Neural crest cell (in vitro differentiated cells): ENCODE data around the gene HNF4A. TPM values are rescaled to one million over a fixed set of nuclear protein-coding genes. Genes with fewer than 3 reads are reported as not detected.

Experiments
- DNase-seq: peaks from one replicate; pipeline ENCODE4 v3.0.0; 2021; ENCODE audit warnings: low read depth, mixed read lengths, low spot score
- H3K27ac Mint-ChIP-seq: one replicate; pipeline ENCODE4 v1.8.0; 2021; ENCODE audit warnings: mild to moderate bottlenecking, mixed read lengths; ENCODE audit not compliant: unreplicated experiment
- H3K27me3 Mint-ChIP-seq: 2 replicates; pipeline ENCODE4 v1.8.0; 2021; ENCODE audit warnings: low read depth, mild to moderate bottlenecking, mixed read lengths
- H3K36me3 Mint-ChIP-seq: 2 replicates; pipeline ENCODE4 v1.8.0; 2021; ENCODE audit warnings: low read depth, mild to moderate bottlenecking, mixed read lengths
- H3K4me1 Mint-ChIP-seq: 2 replicates; pipeline ENCODE4 v1.8.0; 2021; ENCODE audit warnings: mixed read lengths
- H3K4me3 Mint-ChIP-seq: one replicate; pipeline ENCODE4 v1.8.0; 2021; ENCODE audit warnings: mild to moderate bottlenecking, mixed read lengths
- H3K9me3 Mint-ChIP-seq: 2 replicates; pipeline ENCODE4 v1.8.0; 2021; ENCODE audit warnings: mixed read lengths
- total RNA-seq: library from RNA; stranded (reverse); gene quantifications from 2 replicates; pipeline ENCODE4 v1.2.1, GENCODE V29; 2021
- TF ChIP-seq, protein P1 (sequence below): fragments of 200-600 bp; sonication (generic); conservative IDR thresholded peaks from 2 replicates; pipeline ENCODE4 v1.5.0; 2021; ENCODE audit warnings: antibody characterized with exemption, mild to moderate bottlenecking

HNF4A gene
- total RNA-seq, 1 donor from 2014 or later: not detected

DNA sequence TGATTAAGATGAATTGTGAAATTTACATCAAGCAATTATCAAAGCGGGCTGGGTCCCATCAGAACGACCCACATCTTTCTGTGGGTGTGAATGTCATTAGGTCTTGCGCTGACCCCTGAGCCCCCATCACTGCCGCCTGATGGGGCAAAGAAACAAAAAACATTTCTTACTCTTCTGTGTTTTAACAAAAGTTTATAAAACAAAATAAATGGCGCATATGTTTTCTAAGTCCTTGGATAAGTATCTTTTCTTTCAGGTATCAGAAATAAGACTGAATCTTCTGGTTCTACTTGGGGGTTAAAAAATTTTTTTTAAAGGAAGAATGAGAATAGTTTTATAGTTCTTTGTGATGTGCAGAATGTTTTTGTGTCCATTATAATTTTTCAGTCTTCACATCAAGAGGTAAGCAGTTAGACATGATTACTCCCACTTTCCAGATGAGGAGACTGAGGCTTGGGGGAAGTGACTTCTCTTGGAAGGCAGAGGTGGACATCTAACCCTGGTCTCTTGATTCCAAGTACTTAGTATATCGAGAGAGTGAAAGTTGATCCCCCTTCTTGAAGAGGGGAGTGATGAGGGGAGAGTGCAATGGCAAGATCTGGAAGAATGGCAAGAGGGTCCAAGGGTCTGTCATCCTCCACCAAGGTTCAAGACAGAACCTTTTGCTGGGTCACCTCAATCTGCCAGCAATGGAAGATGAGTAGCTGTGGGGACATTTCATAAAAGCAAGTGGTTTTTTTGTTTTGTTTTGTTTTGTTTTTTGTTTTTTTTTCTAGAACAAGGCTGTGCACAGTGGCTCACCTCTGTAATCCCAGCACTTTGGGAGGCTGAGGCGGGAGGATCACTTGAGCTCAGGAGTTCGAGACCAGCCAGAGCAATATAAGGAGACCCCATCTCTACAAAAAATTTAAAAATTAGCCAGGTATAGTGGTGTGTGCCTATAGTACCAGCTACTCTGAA, 77.4 kb downstream of the HNF4A start:
- no peak overlapping the region for H3K27ac Mint-ChIP-seq
- H3K9me3 Mint-ChIP-seq: no peaks in the 10 kb centered on the region
- H3K36me3 Mint-ChIP-seq: no peaks in the 10 kb centered on the region
- no peaks in the 10 kb centered on the region for H3K4me1 Mint-ChIP-seq
- no peak overlapping the region for H3K4me3 Mint-ChIP-seq
- H3K27me3 Mint-ChIP-seq: peaks cover 8% of the 10 kb centered on the region
- TF ChIP-seq, protein P1, sequence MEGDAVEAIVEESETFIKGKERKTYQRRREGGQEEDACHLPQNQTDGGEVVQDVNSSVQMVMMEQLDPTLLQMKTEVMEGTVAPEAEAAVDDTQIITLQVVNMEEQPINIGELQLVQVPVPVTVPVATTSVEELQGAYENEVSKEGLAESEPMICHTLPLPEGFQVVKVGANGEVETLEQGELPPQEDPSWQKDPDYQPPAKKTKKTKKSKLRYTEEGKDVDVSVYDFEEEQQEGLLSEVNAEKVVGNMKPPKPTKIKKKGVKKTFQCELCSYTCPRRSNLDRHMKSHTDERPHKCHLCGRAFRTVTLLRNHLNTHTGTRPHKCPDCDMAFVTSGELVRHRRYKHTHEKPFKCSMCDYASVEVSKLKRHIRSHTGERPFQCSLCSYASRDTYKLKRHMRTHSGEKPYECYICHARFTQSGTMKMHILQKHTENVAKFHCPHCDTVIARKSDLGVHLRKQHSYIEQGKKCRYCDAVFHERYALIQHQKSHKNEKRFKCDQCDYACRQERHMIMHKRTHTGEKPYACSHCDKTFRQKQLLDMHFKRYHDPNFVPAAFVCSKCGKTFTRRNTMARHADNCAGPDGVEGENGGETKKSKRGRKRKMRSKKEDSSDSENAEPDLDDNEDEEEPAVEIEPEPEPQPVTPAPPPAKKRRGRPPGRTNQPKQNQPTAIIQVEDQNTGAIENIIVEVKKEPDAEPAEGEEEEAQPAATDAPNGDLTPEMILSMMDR: no peak
- no peak for DNase-seq

DNA sequence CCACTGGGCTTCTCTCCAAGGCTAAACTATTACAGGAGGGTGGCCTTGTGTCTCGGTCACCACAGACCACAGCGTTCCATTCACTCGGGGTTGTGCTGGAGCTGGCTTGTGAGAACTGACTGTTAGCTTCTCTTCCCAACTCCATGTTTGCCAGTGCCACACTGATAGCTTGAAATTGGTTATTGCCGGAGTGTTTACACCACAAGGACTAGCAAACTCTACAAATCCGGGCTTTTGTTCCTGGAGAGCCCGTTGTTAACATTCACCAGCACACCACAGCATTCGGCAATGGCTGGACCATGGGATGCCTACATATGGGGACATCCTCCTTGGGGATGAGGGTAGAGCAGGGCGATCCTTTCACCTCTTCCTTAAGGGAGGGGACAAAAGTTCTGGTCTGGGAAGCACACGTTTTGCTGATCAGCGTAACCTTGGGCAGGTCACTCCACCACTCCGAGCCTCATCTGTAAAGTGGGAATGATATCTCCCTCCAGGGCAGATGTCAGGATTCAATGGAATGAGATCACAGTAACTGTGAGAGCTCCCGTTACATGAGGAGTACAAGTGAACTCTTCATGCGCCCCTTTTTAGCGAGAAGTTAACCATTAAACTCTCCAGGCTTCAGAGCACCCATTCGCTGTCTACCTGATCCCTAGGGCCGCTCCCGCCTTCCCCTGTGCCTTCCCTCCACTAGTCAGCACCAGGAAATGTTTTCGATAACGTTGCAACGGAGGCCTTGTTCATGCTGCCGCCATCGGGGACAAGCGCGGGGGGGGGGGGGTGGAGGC, 78.4 kb downstream of the HNF4A start:
- no peak for DNase-seq
- H3K36me3 Mint-ChIP-seq: no peaks in the 10 kb centered on the region
- TF ChIP-seq, protein P1: no peak
- H3K9me3 Mint-ChIP-seq: no peaks in the 10 kb centered on the region
- no peaks in the 10 kb centered on the region for H3K4me1 Mint-ChIP-seq
- peaks cover 8% of the 10 kb centered on the region for H3K27me3 Mint-ChIP-seq
- H3K27ac Mint-ChIP-seq: no peak overlapping the region
- no peak overlapping the region for H3K4me3 Mint-ChIP-seq

DNA sequence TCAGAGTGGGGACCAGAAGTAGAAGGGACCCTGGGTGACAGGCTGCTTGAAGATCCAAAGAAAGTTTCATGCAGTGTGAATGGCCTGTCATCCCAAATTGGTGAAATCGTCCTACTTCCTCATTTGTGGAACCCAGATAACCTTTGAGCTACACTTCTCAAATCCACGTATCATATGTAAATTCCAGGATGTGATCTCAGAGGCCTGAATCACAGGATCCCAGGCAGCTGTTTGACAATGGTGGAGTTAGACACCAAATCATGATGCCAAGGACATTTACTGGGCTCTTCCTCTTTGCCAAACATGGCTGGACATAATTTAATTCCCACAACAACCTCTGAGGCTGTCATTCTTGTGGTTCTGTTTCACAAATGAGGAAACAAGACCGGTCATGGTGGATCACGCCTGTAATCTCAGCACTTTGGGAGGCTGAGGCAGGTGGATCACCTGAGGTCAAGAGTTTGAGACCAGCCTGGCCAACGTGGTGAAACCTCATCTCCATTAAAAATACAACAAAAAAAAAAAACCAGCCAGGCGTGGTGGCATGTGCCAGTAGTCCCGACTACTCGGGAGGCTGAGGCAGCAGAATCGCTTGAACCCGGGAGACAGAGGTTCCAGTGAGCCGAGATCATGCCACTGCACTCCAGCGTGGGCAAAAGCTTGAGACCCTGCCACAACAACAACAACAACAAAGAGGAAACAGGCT, 80.3 kb downstream of the HNF4A start:
- Mint-ChIP-seq H3K27ac (no peak overlapping the region), H3K27me3 (peaks cover 8% of the 10 kb centered on the region), H3K4me1 (no peaks in the 10 kb centered on the region), H3K4me3 (no peak overlapping the region), H3K9me3 (no peaks in the 10 kb centered on the region), H3K36me3 (no peaks in the 10 kb centered on the region)
- TF ChIP-seq, protein P1: no peak
- DNase-seq: no peak

DNA sequence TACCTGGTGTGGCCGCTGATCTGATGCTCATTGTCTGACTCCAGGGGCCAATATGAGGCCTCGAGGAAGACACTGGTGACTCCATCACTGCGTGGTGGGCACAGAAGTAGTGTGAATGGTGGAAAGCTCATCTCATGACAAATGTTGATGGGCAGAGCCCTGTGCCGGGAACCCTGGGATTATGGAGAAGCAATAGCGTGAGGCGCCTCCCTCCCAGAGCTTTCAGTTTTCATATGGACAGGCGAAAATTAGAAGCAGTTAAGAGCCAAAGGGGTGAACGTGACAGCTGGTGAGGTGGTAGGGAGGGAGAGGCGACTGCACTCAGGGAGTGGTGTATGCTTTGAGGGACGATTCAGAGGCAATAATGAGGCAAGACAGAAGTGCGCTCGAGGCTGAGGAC, 80.9 kb downstream of the HNF4A start:
- Mint-ChIP-seq H3K27me3 (peaks cover 8% of the 10 kb centered on the region), H3K27ac (no peak overlapping the region), H3K4me3 (no peak overlapping the region), H3K4me1 (no peaks in the 10 kb centered on the region), H3K36me3 (no peaks in the 10 kb centered on the region), H3K9me3 (no peaks in the 10 kb centered on the region)
- no peak for DNase-seq
- TF ChIP-seq, protein P1: no peak

DNA sequence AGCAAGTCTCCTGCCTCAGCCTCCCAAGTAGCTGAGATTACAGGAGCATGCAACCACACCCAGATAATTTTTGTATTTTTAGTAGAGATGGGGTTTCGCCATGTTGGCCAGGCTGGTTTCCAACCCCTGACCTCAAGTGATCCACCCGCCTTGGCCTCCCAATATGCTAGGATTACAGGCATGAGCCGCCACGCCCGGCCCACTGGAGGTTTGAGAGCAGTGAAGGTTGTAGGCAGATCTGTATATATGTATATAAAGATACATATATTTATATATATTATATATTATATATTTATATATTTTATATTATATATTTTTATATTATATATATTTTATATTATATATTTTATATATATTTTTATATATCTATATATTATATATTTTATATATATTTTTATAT, 82.0 kb downstream of the HNF4A start:
- H3K27ac Mint-ChIP-seq: no peak overlapping the region
- no peak for DNase-seq
- H3K4me3 Mint-ChIP-seq: no peak overlapping the region
- no peaks in the 10 kb centered on the region for H3K9me3 Mint-ChIP-seq
- peaks cover 8% of the 10 kb centered on the region for H3K27me3 Mint-ChIP-seq
- no peaks in the 10 kb centered on the region for H3K36me3 Mint-ChIP-seq
- no peaks in the 10 kb centered on the region for H3K4me1 Mint-ChIP-seq
- TF ChIP-seq, protein P1: no peak
